Measurements from ENCODE around the gene STUB1.

GRCh38 chr16:675884-676564 is 4.2 kb upstream of the STUB1 start:
- TF ChIP-seq CTCF (IDR thresholded peaks at IDR 0.05; ENCODE audit: low read length) = no peak
- TF ChIP-seq EZH2 (optimal IDR thresholded peaks at IDR 0.05; ENCODE audit: low read depth, low read length) = no peak

Measured in MM.1S (cell line).